ENCODE measurements around the gene SPP2.

Gene SPP2

GRCh38 chr2:234098681-234099080 is 48.2 kb downstream of the SPP2 start:
- no peak for DNase-seq

- DNase-seq: no peak
Measured at GRCh38 chr2:234099266-234099665, 48.8 kb downstream of the SPP2 start.

GRCh38 chr2:234100686-234101085 is 50.2 kb downstream of the SPP2 start:
- DNase-seq: no peak

DNA sequence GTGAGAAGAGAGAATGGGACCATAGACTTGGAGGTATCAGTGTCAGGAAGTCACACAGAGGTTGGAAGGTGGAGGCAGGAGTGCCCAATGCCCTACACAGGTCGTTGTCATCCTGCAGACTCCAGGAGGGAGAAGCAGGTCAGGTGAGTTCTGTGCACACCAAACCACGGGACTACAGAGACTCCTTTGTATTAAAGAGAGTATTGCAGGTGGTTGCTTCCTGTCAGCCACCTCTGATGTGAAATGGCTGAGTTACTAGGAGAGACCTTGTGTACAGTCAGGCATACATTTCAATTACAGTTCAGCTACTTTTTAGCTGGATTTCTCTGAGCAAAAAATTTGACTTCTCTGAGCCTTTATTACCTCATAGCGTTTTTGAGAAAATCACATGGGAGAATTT is 51.6 kb downstream of the SPP2 start:
- peak; percentile 1 for DNase-seq

- no peak for DNase-seq
Measured at GRCh38 chr2:234107861-234108260, 57.4 kb downstream of the SPP2 start.

DNA sequence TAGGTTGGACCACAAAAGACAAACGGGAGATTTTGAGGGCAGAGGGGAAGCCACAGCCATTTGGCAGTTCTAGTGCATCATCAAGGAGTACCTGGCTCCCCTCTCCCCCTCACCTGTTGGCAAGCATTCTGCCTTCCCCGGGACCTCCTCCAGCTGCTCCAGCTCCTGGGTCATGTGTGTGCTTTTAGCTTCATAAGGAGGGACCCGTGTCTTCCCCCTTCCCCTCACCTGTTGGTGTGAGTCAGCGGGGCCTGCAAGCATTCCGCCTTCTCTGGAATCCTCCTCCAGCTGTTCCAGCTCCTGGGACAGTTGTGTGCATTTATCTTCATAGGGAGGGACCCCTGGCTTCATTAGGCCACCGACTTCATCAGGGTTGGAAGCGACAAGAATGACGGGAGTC is 58.8 kb downstream of the SPP2 start:
- DNase-seq: no peak

- no peak for DNase-seq
Measured at GRCh38 chr2:234110219-234110618, 59.7 kb downstream of the SPP2 start.

GRCh38 chr2:234111523-234111922 is 61.0 kb downstream of the SPP2 start:
- no peak for DNase-seq

DNA sequence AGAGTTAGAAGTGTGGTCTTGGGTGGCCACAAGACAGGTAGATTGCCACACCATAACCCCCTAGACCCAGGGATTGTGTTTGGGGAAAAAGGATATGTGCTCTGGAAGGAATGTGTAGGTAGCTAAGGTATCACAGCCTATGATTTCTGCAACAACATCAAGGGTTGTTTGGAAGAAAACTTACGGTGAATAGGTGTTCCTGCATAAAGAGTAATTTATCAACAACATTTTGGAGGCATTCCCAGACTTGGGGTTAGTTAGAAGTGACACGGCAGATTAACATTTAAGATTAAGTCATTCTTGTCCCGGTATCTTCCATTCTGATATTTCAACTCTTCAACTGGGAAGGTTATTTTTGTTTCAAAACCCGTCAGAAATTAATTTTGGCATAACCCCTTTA is 65.5 kb downstream of the SPP2 start:
- no peak for DNase-seq

DNA sequence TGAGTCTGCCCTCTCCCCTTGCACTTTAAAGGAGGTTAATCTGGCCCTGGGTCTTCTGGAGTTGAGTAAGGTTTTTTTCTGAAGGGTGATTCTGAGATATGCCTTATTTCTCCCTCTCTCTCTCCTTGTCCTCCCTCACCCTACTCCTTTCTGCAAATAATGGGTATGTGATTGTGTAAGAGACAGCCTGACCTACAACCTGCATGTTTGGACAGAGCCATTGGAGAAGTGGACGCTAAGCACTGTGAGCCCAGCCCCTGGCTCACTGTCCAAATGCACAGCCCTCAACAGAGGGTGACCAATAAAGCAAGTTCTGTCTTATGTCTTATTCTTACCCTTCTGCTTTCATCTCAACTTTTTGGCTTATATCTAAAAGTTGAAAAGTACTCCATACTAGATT is 71.5 kb downstream of the SPP2 start:
- no peak for DNase-seq

GRCh38 chr2:234125451-234126145 is 75.1 kb downstream of the SPP2 start:
- no peak for DNase-seq

GRCh38 chr2:234126146-234126470 is 75.6 kb downstream of the SPP2 start:
- no peak for DNase-seq

Measured in NCI-H1436 (cell line).